DMS 273 (cell line): ENCODE measurements around the gene CDKN1A.
"Not testable (repeated sequence)": the region's sequence is repeated elsewhere in the genome, so short reads cannot be mapped to it uniquely, and the experiment has no call there.

Experiments
- DNase-seq: peaks from one replicate; lab custom pipeline; 2025; ENCODE audit not compliant: unreplicated experiment; lab: John Stamatoyannopoulos, UW

CDKN1A gene

GRCh38 chr6:36678488-36679042 is at the start of gene CDKN1A:
Gene CDKN1A (plus strand): TSS chr6:36678714. CDS start chr6:36684102, 5,388 bp downstream.
- DNase-seq: peak; percentile 98

- DNase-seq: no peak
These were observed 48.7 kb upstream of the CDKN1A start for GRCh38 chr6:36629784-36630183.

GRCh38 chr6:36631326-36632011 is 47.0 kb upstream of the CDKN1A start:
- peak; percentile 53 for DNase-seq

- no peak for DNase-seq
These were observed 45.1 kb upstream of the CDKN1A start for GRCh38 chr6:36633370-36633769.

GRCh38 chr6:36633915-36634314 is 44.6 kb upstream of the CDKN1A start:
- peak; percentile 31 for DNase-seq

GRCh38 chr6:36634317-36635108 is 44.0 kb upstream of the CDKN1A start:
- no peak for DNase-seq

- peak; percentile 48 for DNase-seq
These were observed 42.2 kb upstream of the CDKN1A start for GRCh38 chr6:36636283-36636682.

- DNase-seq: peak; percentile 48
These were observed 41.7 kb upstream of the CDKN1A start for GRCh38 chr6:36636687-36637418.

- no peak for DNase-seq
These were observed 39.9 kb upstream of the CDKN1A start for GRCh38 chr6:36638579-36638978.

- DNase-seq: no peak
These were observed 39.2 kb upstream of the CDKN1A start for GRCh38 chr6:36639171-36639808.

- DNase-seq: no peak
These were observed 37.0 kb upstream of the CDKN1A start for GRCh38 chr6:36641543-36641942.

- DNase-seq: peak; percentile 76
These were observed 35.3 kb upstream of the CDKN1A start for GRCh38 chr6:36642913-36643817.

GRCh38 chr6:36643977-36644376 is 34.5 kb upstream of the CDKN1A start:
- DNase-seq: no peak

GRCh38 chr6:36649086-36649485 is 29.4 kb upstream of the CDKN1A start:
- no peak for DNase-seq

- no peak for DNase-seq
These were observed 28.6 kb upstream of the CDKN1A start for GRCh38 chr6:36649701-36650484.

GRCh38 chr6:36650848-36651478 is 27.6 kb upstream of the CDKN1A start:
- DNase-seq: peak; percentile 36

GRCh38 chr6:36651659-36652379 is 26.7 kb upstream of the CDKN1A start:
- DNase-seq: no peak

GRCh38 chr6:36654469-36654868 is 24.0 kb upstream of the CDKN1A start:
- not testable (repeated sequence) for DNase-seq
